ENCODE data around the gene XRCC1.

Gene XRCC1

GRCh38 chr19:43575156-43575950, at the start of gene XRCC1, which contains the start of gene PINLYP:
TSS of gene XRCC1 (minus strand) at chr19:43575527. CDS start at chr19:43575458, 69 bp downstream.
TSS of gene PINLYP (plus strand) at chr19:43575801. CDS start at chr19:43577192, 1,391 bp downstream.
- H3K4me1 ChIP-seq (ENCODE audit: control insufficient read depth, insufficient read depth, low read length), result peaks cover 35% of the 10 kb centered on the region
- H3K27me3 ChIP-seq (ENCODE audit: control insufficient read depth, insufficient read depth, low read length), result no peaks in the 10 kb centered on the region
- peak within 1 kb of the TSS; percentile 92 for H3K9ac ChIP-seq (ENCODE audit: low read length)
- no peaks in the 10 kb centered on the region for H3K36me3 ChIP-seq (ENCODE audit: control insufficient read depth, insufficient read depth, low read length)
- no peaks in the 10 kb centered on the region for H3K9me3 ChIP-seq (ENCODE audit: control insufficient read depth, low read length)
- peak within 1 kb of the TSS; percentile 89 for H3K4me3 ChIP-seq (ENCODE audit: low read length)

GRCh38 chr19:43624933-43625332, 49.6 kb upstream of the XRCC1 start:
- Histone ChIP-seq H3K36me3 (ENCODE audit: control insufficient read depth, insufficient read depth, low read length) (no peaks in the 10 kb centered on the region), H3K4me3 (ENCODE audit: low read length) (no peak overlapping the region), H3K4me1 (ENCODE audit: control insufficient read depth, insufficient read depth, low read length) (peaks cover 8% of the 10 kb centered on the region), H3K27me3 (ENCODE audit: control insufficient read depth, insufficient read depth, low read length) (no peaks in the 10 kb centered on the region), H3K9me3 (ENCODE audit: control insufficient read depth, low read length) (no peaks in the 10 kb centered on the region), H3K9ac (ENCODE audit: low read length) (no peak overlapping the region)

GRCh38 chr19:43623889-43624670, 48.8 kb upstream of the XRCC1 start:
- Histone ChIP-seq H3K4me1 (ENCODE audit: control insufficient read depth, insufficient read depth, low read length) (peaks cover 9% of the 10 kb centered on the region), H3K27me3 (ENCODE audit: control insufficient read depth, insufficient read depth, low read length) (no peaks in the 10 kb centered on the region), H3K4me3 (ENCODE audit: low read length) (no peak overlapping the region), H3K36me3 (ENCODE audit: control insufficient read depth, insufficient read depth, low read length) (no peaks in the 10 kb centered on the region), H3K9ac (ENCODE audit: low read length) (no peak overlapping the region), H3K9me3 (ENCODE audit: control insufficient read depth, low read length) (no peaks in the 10 kb centered on the region)

- H3K27me3 ChIP-seq (ENCODE audit: control insufficient read depth, insufficient read depth, low read length), result no peaks in the 10 kb centered on the region
- H3K36me3 ChIP-seq (ENCODE audit: control insufficient read depth, insufficient read depth, low read length), result no peaks in the 10 kb centered on the region
- peaks cover 13% of the 10 kb centered on the region for H3K4me1 ChIP-seq (ENCODE audit: control insufficient read depth, insufficient read depth, low read length)
- no peak overlapping the region for H3K9ac ChIP-seq (ENCODE audit: low read length)
- H3K9me3 ChIP-seq (ENCODE audit: control insufficient read depth, low read length), result no peaks in the 10 kb centered on the region
- no peak overlapping the region for H3K4me3 ChIP-seq (ENCODE audit: low read length)
These were observed 47.6 kb upstream of the XRCC1 start for GRCh38 chr19:43622956-43623355.

GRCh38 chr19:43622070-43622469, 46.7 kb upstream of the XRCC1 start:
- H3K9ac ChIP-seq (ENCODE audit: low read length), result no peak overlapping the region
- no peaks in the 10 kb centered on the region for H3K9me3 ChIP-seq (ENCODE audit: control insufficient read depth, low read length)
- H3K4me1 ChIP-seq (ENCODE audit: control insufficient read depth, insufficient read depth, low read length), result peaks cover 13% of the 10 kb centered on the region
- H3K36me3 ChIP-seq (ENCODE audit: control insufficient read depth, insufficient read depth, low read length), result no peaks in the 10 kb centered on the region
- H3K27me3 ChIP-seq (ENCODE audit: control insufficient read depth, insufficient read depth, low read length), result no peaks in the 10 kb centered on the region
- H3K4me3 ChIP-seq (ENCODE audit: low read length), result no peak overlapping the region

GRCh38 chr19:43620061-43621001, 45.0 kb upstream of the XRCC1 start:
- Histone ChIP-seq H3K4me1 (ENCODE audit: control insufficient read depth, insufficient read depth, low read length) (peaks cover 13% of the 10 kb centered on the region), H3K36me3 (ENCODE audit: control insufficient read depth, insufficient read depth, low read length) (no peaks in the 10 kb centered on the region), H3K27me3 (ENCODE audit: control insufficient read depth, insufficient read depth, low read length) (no peaks in the 10 kb centered on the region), H3K9me3 (ENCODE audit: control insufficient read depth, low read length) (no peaks in the 10 kb centered on the region), H3K4me3 (ENCODE audit: low read length) (peak overlapping the region; percentile 56), H3K9ac (ENCODE audit: low read length) (peak overlapping the region; percentile 72)

GRCh38 chr19:43619262-43620060, 44.1 kb upstream of the XRCC1 start, which contains the start of gene ZNF428:
TSS of gene ZNF428 (minus strand) at chr19:43619629. CDS start at chr19:43614304, 5,325 bp downstream.
- Histone ChIP-seq H3K27me3 (ENCODE audit: control insufficient read depth, insufficient read depth, low read length) (no peaks in the 10 kb centered on the region), H3K9me3 (ENCODE audit: control insufficient read depth, low read length) (no peaks in the 10 kb centered on the region), H3K9ac (ENCODE audit: low read length) (peak within 1 kb of the TSS; percentile 72), H3K4me1 (ENCODE audit: control insufficient read depth, insufficient read depth, low read length) (peaks cover 13% of the 10 kb centered on the region), H3K4me3 (ENCODE audit: low read length) (peak within 1 kb of the TSS; percentile 56), H3K36me3 (ENCODE audit: control insufficient read depth, insufficient read depth, low read length) (no peaks in the 10 kb centered on the region)

- no peaks in the 10 kb centered on the region for H3K27me3 ChIP-seq (ENCODE audit: control insufficient read depth, insufficient read depth, low read length)
- peak overlapping the region; percentile 72 for H3K9ac ChIP-seq (ENCODE audit: low read length)
- H3K4me1 ChIP-seq (ENCODE audit: control insufficient read depth, insufficient read depth, low read length), result peaks cover 13% of the 10 kb centered on the region
- H3K4me3 ChIP-seq (ENCODE audit: low read length), result peak overlapping the region; percentile 56
- H3K9me3 ChIP-seq (ENCODE audit: control insufficient read depth, low read length), result no peaks in the 10 kb centered on the region
- H3K36me3 ChIP-seq (ENCODE audit: control insufficient read depth, insufficient read depth, low read length), result no peaks in the 10 kb centered on the region
These were observed 43.6 kb upstream of the XRCC1 start for GRCh38 chr19:43618921-43619261.

GRCh38 chr19:43616954-43617353, 41.6 kb upstream of the XRCC1 start:
- Histone ChIP-seq H3K4me1 (ENCODE audit: control insufficient read depth, insufficient read depth, low read length) (peaks cover 13% of the 10 kb centered on the region), H3K9me3 (ENCODE audit: control insufficient read depth, low read length) (no peaks in the 10 kb centered on the region), H3K27me3 (ENCODE audit: control insufficient read depth, insufficient read depth, low read length) (no peaks in the 10 kb centered on the region), H3K36me3 (ENCODE audit: control insufficient read depth, insufficient read depth, low read length) (no peaks in the 10 kb centered on the region), H3K4me3 (ENCODE audit: low read length) (no peak overlapping the region), H3K9ac (ENCODE audit: low read length) (no peak overlapping the region)

- H3K4me3 ChIP-seq (ENCODE audit: low read length), result no peak overlapping the region
- H3K36me3 ChIP-seq (ENCODE audit: control insufficient read depth, insufficient read depth, low read length), result no peaks in the 10 kb centered on the region
- H3K9me3 ChIP-seq (ENCODE audit: control insufficient read depth, low read length), result no peaks in the 10 kb centered on the region
- no peaks in the 10 kb centered on the region for H3K27me3 ChIP-seq (ENCODE audit: control insufficient read depth, insufficient read depth, low read length)
- H3K4me1 ChIP-seq (ENCODE audit: control insufficient read depth, insufficient read depth, low read length), result peaks cover 13% of the 10 kb centered on the region
- H3K9ac ChIP-seq (ENCODE audit: low read length), result no peak overlapping the region
These were observed 41.0 kb upstream of the XRCC1 start for GRCh38 chr19:43616306-43616705.

- H3K36me3 ChIP-seq (ENCODE audit: control insufficient read depth, insufficient read depth, low read length), result no peaks in the 10 kb centered on the region
- no peaks in the 10 kb centered on the region for H3K4me1 ChIP-seq (ENCODE audit: control insufficient read depth, insufficient read depth, low read length)
- no peaks in the 10 kb centered on the region for H3K27me3 ChIP-seq (ENCODE audit: control insufficient read depth, insufficient read depth, low read length)
- H3K9ac ChIP-seq (ENCODE audit: low read length), result no peak overlapping the region
- H3K4me3 ChIP-seq (ENCODE audit: low read length), result no peak overlapping the region
- no peaks in the 10 kb centered on the region for H3K9me3 ChIP-seq (ENCODE audit: control insufficient read depth, low read length)
These were observed 37.0 kb upstream of the XRCC1 start for GRCh38 chr19:43612374-43612773.

All from mucosa of stomach (tissue), 1 donor.